ENCODE measurements around the gene ADCK2.
A peak's percentile ranks its signal among the peaks of the same experiment; 100 is the strongest.
"Not testable (repeated sequence)": the region's sequence is repeated elsewhere in the genome, so short reads cannot be mapped to it uniquely, and the experiment has no call there.

ADCK2 gene

GRCh38 chr7:140672382-140673062 lies at the start of gene ADCK2:
TSS of gene ADCK2 (plus strand) at chr7:140672945. CDS start at chr7:140673331, 386 bp downstream.
- peak; percentile 35 to 58 for DNase-seq

GRCh38 chr7:140623980-140624379 lies 48.8 kb upstream of the ADCK2 start:
- DNase-seq = no peak

- DNase-seq = no peak
These were observed 48.2 kb upstream of the ADCK2 start for GRCh38 chr7:140624392-140625191.

DNA sequence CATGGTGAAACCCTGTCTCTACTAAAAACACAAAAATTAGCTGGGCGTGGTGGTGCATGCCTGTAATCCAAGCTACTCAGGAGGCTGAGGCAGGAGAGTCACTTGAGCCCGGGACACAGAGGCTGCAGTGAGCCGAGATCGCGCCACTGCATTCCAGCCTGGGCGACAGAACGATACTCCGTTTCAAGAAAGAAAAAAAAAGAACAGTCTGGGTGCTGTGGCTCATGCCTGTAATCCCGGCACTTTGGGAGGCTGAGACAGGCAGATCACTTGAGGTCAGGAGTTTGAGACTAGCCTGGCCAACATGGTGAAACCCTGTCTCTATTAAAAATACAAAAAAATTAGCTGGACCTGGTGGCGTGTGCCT lies 47.6 kb upstream of the ADCK2 start:
- not testable (repeated sequence) for DNase-seq

- DNase-seq = no peak
These were observed 46.6 kb upstream of the ADCK2 start for GRCh38 chr7:140625908-140626868.

- DNase-seq = no peak
These were observed 41.7 kb upstream of the ADCK2 start for GRCh38 chr7:140631021-140631420.

DNA sequence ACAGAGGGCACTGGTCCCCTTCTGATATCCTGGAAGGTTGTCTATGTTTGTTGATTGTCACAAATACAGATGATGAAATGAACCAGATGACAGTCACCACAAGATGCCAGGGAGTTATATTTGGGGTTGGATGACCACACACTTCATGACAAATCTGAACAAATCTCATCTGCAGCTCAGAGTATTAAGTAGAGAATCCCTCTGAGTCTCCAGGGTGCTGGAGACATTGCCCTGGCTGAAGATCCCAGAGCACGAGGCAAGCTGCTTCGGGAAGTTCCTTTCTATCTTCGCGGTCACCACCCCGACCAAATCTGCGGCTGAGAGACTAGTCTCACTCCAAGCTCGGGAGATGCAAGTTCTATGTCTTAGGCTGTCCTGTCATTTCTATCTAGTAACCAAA lies 41.1 kb upstream of the ADCK2 start:
- no peak for DNase-seq

DNA sequence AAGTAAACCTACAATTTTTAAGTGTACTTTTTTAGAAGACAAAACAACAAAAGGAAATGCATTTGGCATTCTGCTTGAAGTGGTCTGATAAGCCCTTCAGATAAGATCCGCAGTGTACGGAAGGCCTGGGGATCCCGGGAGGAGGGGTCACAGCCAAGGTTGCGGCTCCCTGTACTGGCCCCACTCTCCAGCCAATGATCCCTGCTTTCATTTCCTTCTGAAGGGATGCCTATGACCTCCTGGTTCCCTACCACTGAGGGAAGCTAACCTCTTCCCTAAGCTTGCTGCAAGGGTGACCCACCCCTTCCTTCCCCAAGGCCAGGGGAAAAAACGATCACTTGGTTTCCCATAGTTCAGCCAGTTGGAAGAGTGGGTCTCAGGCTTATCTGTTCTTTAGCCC lies 37.4 kb upstream of the ADCK2 start:
- no peak for DNase-seq

DNA sequence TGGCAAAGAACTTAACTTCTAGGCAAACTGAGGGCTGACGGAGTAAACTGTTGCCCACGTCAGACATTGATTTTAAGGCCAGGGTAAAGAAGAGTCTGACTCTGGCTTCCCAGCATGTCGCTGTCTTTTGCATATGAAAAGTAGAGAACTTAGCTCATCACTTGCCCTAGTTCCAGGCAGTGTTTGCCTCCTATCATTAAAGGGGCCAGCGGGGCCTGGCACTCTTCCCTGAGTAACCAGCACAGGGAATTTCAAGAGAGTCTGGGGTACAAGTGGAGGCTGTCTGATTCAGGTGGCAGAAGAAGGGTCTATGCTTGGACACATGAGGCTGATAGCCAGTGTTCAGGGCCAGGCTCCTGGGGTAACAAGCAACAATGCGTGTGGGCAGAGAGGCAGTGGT lies 36.9 kb upstream of the ADCK2 start:
- no peak for DNase-seq

GRCh38 chr7:140637400-140637799 lies 35.3 kb upstream of the ADCK2 start:
- no peak for DNase-seq

DNA sequence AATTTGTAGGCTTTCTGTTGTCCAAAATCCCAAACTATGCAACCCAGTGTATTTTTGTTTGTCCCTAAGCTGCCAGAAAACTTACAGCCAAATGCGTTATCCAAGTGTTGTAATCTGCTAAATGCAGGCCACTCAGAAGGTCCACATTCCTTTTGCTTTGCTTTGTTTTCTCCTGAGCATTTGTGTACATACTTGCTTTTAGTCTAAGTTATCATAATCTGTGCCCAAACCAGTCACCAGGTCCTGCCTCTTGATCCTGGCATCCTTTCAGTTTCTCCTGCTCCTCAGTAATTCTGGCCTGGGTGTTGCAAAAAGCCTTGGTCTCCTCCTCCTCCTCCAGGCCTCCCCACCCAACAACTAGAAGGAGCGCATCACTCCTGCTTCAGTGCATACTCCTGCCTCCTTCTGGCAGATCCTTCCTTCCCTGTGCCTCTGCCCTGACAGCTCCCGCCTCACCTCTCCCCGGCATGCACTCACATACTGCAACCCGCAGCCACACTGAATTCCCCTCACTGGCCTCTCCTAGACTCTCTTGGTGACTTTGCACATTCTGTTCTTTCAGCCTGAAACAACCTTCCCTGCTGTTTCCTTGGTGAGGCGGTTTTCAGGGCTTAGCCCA lies 34.5 kb upstream of the ADCK2 start:
- no peak for DNase-seq

DNA sequence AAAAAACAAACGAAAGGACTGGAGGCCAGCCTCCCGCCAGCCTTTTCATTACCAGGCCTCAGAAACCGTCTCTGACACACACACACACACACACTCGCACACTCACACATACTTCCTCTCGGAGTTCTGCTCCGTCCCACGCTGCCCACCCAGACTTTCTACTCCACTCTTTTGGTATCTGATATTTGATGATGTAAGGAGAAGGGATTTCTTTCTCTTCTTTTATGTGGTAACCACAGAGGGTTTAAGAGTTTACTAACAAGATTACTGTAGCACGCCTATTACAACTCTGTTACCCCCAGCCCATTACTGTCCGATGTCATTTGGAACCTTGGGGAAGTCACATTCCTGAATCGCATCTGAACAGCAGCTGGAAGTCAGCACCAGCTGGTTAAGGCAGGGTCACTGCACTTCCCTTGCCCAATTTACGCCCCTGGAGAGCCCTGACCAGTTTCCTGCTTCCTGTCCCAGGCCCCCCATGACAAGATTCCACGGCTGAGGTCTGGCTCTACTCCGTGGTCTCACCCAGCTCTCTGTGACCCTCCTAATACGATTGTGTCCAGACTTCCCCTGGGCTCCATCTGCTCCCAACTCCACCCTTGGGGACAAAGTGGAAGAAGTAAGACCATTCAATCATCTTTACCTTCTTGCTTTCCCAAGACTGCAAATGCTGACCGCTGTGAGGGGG lies 33.2 kb upstream of the ADCK2 start:
- no peak for DNase-seq

- DNase-seq = no peak
These were observed 32.6 kb upstream of the ADCK2 start for GRCh38 chr7:140640060-140640637.

DNA sequence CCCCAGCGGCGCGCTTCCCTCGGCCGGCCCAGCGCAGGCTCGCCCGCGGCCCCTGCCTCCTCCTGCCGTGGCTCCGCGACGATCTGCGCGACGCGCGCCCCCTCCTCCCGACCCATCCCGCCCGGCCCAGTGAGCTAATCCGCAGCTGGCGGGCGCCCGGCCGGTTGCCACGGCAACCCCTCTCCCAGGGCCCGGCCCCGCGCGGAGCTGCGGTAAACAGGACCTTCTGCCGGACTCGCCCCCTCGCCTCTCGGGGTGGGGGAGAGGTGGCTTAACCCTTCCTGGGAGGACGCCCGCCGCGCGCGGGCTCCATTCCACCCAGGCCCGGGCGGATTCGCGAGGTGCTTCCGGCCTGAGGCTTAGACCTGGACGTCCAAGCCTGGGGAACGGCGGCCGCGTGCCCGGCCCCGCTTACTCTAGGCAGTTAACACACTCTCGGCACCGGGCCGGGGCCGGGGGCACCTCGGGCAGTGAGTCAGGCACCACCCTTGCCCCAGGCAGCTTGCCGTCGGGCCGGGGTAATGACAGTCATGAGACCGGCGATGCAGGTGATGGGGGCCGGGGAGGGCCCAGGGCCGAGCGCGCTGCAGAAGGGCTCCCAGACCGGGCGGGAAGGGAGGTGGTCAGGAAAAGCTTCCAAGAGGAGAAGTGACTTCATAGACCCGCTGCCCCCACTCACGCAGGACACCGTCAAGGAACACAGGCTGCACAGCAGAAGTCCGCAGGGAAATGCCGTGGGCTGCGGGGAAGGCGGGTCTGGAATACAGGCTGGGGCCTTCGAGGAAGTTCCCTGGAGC lies 31.8 kb upstream of the ADCK2 start, which contains the start of gene DENND2A:
Gene DENND2A (minus strand): TSS at position 87 of the 797 bp plus-strand sequence. CDS start 38,416 bp downstream, outside the sequence.
- peak; percentile 68 to 73 for DNase-seq

DNA sequence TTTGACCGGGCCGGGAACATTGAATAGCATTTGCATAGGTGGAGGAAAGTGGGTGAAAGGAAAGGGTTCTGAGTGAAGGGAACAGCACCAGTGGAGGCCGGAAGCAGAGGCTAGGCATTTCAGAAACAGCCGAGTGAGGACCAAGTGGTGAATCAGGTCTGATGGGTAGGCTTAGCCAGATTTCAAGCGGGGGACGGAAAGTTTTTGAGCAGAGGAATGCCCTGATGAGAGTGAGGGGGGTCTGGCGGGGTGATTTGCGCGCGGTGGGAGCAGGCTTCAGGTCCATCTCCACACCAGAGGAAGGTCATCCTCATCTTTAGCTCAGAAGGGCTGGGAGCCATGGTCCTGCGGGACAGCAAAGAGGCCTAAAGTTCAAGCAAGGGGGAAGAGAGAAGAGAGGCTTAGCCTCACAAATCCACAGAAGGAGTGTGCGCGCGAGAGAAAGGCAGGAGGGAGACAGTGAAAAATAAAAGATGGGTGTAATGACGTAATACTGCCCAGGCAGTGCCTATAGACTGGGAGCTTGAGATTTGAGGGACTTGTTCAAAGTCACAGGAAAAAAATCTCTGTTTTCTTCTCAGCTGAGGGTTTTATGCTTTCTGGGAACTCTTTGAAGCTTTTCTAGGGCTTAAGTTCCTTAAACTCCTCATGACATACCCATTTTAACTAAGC lies 31.1 kb upstream of the ADCK2 start:
- no peak for DNase-seq

DNA sequence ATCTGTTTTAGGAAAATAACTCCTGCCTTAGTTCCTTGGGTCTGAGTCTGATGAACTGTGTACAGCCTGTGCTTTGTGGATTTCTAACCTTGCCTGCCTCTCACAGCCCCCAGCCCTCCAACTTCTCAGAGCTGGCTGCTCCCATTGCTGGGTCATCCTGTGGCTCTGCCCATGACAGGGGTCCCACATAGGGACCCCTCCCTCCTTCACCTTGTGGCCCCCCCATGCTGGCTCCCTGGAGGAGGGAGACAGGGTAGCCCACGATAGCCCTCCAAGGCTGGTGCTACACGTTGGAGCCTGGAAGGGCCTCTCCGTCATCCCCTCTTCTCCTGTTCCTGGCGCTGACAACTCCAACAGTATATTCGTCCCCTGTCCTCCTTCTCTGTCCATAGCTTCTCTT lies 29.3 kb upstream of the ADCK2 start:
- DNase-seq = no peak

DNA sequence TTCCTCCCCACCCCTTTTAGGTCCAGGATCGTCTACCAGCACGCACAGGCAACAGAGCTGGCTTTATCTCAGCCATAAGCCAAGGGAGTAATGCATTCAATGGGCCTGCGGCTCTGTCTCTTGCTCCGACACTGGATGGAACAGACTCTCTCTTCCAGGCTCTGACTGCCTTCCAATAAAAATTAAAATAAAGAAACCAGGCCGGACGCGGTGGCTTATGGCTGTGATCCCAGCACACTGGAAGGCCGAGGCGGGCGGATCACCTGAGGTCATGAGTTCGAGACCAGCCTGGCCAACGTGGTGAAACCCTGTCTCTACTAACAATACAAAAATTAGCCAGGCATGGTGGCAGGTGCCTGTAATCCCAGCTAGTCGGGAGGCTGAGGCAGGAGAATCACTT lies 28.0 kb upstream of the ADCK2 start:
- DNase-seq = not testable (repeated sequence)

DNA sequence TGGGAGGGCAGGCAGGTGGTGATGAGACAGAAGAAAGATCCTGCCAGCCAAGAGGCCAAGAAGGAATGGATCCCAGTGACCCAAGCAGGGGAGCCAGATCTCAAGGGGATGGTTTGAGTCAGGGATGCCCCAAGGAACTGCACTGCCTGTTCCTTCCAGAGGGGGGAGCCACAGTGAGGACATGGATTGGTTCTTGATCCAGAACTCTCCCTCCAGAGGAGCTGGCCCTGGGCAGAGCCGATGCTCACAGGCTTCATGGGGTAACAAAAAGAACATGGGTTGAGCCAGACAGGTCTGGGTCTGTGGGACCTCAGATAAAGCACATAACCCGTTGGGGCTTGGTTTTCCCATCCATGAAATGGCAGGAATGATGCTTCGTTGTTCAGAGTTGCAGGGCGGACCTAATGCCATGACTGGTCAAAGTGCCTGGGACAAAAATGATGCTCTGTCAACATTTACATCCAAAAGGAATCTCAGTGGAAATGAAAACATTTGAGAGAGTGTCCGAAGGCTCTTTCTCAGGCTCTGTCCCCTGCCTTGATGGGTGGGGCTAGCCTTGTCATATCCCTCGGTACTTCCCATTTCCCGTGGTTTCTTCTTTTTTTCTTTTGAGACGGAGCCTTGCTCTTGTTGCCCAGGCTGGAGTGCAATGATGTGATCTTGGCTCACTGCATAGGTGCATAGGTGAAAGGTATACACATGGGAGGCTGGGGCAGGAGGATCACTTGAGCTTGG lies 27.4 kb upstream of the ADCK2 start:
- DNase-seq = peak; percentile 18 to 42

DNA sequence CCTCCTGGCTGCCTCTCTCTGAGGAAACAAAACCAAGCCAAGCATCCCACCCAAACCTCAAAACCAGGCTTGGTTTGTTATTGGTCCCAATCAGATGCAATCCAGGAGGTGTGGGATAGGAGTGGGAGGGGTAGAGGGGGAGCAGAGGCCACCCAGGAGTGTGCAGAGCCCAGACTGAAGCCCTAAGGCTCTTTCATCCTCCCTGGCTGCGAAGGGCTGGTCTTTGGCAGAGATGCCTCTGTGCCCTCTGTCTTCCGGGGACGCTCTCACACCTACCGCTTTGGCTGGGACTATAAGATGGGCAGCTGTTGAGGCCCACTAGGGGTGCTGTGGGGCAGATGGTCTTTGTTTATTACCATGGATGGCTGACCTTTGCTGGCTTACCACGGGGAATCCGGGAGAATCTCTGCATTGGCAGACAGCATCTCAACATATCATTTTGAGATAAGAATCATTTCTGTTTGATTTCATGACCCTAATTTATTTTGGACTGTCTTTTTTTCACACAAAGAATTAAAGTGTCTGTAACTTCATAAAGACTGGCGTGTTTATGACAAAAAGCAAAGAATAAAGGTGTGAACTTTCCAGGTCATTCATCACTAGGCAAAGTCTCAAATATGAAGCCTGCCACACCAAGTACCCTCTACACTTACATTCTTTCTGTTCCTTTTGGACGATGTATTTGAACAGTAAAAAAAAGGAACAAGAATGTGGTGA lies 25.7 kb upstream of the ADCK2 start:
- DNase-seq = peak; percentile 74 to 79

Data from NCI-H1930 (cell line).